A673 (cell line): ENCODE data around the gene SNCAIP.

ENCODE experiments used
- EZH2 ChIP-seq: fragments of 200-600 bp; sonication (generic); IDR thresholded peaks from 2 replicates; pipeline ENCODE4 v1.6.1; 2017; ENCODE audit warnings: borderline replicate concordance, low read depth, mild to moderate bottlenecking, mixed read lengths, antibody characterized with exemption, low read length; ENCODE audit not compliant: poor library complexity, severe bottlenecking
- TF ChIP-seq, protein P1 (sequence below): fragments of 300-800, 200-600 bp; sonication (generic); conservative IDR thresholded peaks from 2 replicates; pipeline ENCODE4 v1.5.1; 2017; ENCODE audit warnings: low read depth, mild to moderate bottlenecking, antibody characterized with exemption, low read length, moderate library complexity, mixed read lengths

GRCh38 chr5:122444411-122444810 is 132.4 kb downstream of the SNCAIP start:
- TF ChIP-seq, protein P1, sequence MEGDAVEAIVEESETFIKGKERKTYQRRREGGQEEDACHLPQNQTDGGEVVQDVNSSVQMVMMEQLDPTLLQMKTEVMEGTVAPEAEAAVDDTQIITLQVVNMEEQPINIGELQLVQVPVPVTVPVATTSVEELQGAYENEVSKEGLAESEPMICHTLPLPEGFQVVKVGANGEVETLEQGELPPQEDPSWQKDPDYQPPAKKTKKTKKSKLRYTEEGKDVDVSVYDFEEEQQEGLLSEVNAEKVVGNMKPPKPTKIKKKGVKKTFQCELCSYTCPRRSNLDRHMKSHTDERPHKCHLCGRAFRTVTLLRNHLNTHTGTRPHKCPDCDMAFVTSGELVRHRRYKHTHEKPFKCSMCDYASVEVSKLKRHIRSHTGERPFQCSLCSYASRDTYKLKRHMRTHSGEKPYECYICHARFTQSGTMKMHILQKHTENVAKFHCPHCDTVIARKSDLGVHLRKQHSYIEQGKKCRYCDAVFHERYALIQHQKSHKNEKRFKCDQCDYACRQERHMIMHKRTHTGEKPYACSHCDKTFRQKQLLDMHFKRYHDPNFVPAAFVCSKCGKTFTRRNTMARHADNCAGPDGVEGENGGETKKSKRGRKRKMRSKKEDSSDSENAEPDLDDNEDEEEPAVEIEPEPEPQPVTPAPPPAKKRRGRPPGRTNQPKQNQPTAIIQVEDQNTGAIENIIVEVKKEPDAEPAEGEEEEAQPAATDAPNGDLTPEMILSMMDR = no peak
- no peak for TF ChIP-seq EZH2
